HCT116 (cell line): Measurements from ENCODE around the gene BAZ1B. TPM values are rescaled to one million over a fixed set of nuclear protein-coding genes. Genes with fewer than 3 reads are reported as not detected.

ENCODE experiments used
- ATAC-seq: fragments of 200-7000 bp; cut with Tn5 transposase; 2 replicates; pipeline ENCODE4 v1.9.1; 2020; ENCODE audit warnings: mild to moderate bottlenecking, moderate library complexity
- BruUV-seq: library from RNA; stranded (reverse); fragments of 400-500 nt; replicated peaks from 2 replicates; lab custom pipeline; 2021; lab: Mats Ljungman, UMichigan
- CTCF ChIA-PET: fragments of 300-600 bp; sonication (Branson Sonifier 250); formaldehyde crosslinking; loops from one replicate; lab custom pipeline; 2021; ENCODE audit warnings: antibody characterized with exemption; lab: Charles Lee
- POLR2A ChIA-PET: fragments of 300-600, 350-600 bp; sonication (Branson Sonifier 250); formaldehyde crosslinking; loops from one replicate; lab custom pipeline; 2021; ENCODE audit warnings: antibody characterized with exemption; lab: Charles Lee
- RAD21 ChIA-PET, 2 experiments: fragments of 300-600 bp; sonication (Branson Sonifier 250); formaldehyde crosslinking; loops; one replicate each; lab custom pipeline; 2023; ENCODE audit warnings: low total read pairs in 2 of 2; ENCODE audit not compliant: uncharacterized antibody in 2 of 2, unreplicated experiment in 2 of 2, low non-redundant PET in 1 of 2; lab: Charles Lee
- DNase-seq: peaks from one replicate; pipeline ENCODE4 v3.0.0-alpha.2; 2010; ENCODE audit warnings: low read depth, low spot score
- H2AFZ ChIP-seq: fragments of 200-600 bp; shearing (Covaris generic), sonication (generic); 2 replicates; pipeline ENCODE4 v1.6.1; 2017; ENCODE audit warnings: low read depth, mixed run types, mixed read lengths, antibody characterized with exemption, low read length; ENCODE audit not compliant: poor library complexity, severe bottlenecking
- H3K27ac ChIP-seq: 2 replicates; pipeline ENCODE4 v1.5.1; 2012; ENCODE audit warnings: low read depth, low read length
- H3K27me3 ChIP-seq: fragments of 200-600 bp; sonication (generic); 2 replicates; pipeline ENCODE4 v1.6.1; 2016; ENCODE audit warnings: mixed run types, low read length, mixed read lengths; ENCODE audit not compliant: insufficient read depth
- H3K36me3 ChIP-seq, 2 experiments: fragments of 200-500 bp in 1 of 2; fragments of 200-600 bp in 1 of 2; sonication (Bioruptor generic) in 1 of 2; sonication (generic) in 1 of 2; 2 replicates each; pipeline versions ENCODE4 v1.5.1 to v1.6.1; 2014 to 2016; ENCODE audit warnings: low read length in 2 of 2, inconsistent platforms in 1 of 2, mixed read lengths in 1 of 2, mixed run types in 1 of 2; ENCODE audit not compliant: insufficient read depth in 2 of 2, control insufficient read depth in 1 of 2
- H3K4me1 ChIP-seq, 2 experiments: fragments of 200-600 bp in 1 of 2; sonication (generic) in 1 of 2; 2 replicates each; pipeline versions ENCODE4 v1.5.1 to v1.6.1; 2012 to 2017; ENCODE audit warnings: low read length in 2 of 2, inconsistent platforms in 1 of 2, mild to moderate bottlenecking in 1 of 2, mixed read lengths in 1 of 2, mixed run types in 1 of 2, moderate library complexity in 1 of 2; ENCODE audit not compliant: insufficient read depth in 2 of 2, control insufficient read depth in 1 of 2
- H3K4me2 ChIP-seq: fragments of 200-600 bp; sonication (generic); 2 replicates; pipeline ENCODE4 v1.6.1; 2017; ENCODE audit warnings: mixed run types, low read length, mixed read lengths
- H3K4me3 ChIP-seq, 2 experiments: fragments of 200-600 bp in 1 of 2; sonication (generic) in 1 of 2; replicated peaks in 1 of 2; 2 replicates each; pipeline ENCODE4 v1.5.1; 2011 to 2016; ENCODE audit warnings: low read length in 2 of 2, control low read depth in 1 of 2, low read depth in 1 of 2, mild to moderate bottlenecking in 1 of 2, mixed read lengths in 1 of 2, mixed run types in 1 of 2
- H3K79me2 ChIP-seq: fragments of 200-600 bp; sonication (generic); 2 replicates; pipeline ENCODE4 v1.6.1; 2017; ENCODE audit warnings: mild to moderate bottlenecking, mixed run types, low read length, moderate library complexity, mixed read lengths; ENCODE audit not compliant: insufficient read depth
- H3K9ac ChIP-seq: fragments of 200-600 bp; sonication (generic); 2 replicates; pipeline ENCODE4 v1.6.1; 2016; ENCODE audit warnings: low read length, mixed read lengths
- H3K9me2 ChIP-seq: fragments of 200-600 bp; sonication (generic), shearing (Covaris generic); 2 replicates; pipeline ENCODE4 v1.6.1; 2017; ENCODE audit warnings: mixed run types, mild to moderate bottlenecking, moderate library complexity; ENCODE audit not compliant: insufficient read depth
- H3K9me3 ChIP-seq, 2 experiments: fragments of 200-500 bp in 1 of 2; fragments of 200-600 bp in 1 of 2; sonication (Bioruptor generic) in 1 of 2; sonication (generic) in 1 of 2; 2 replicates each; pipeline ENCODE4 v1.6.1; 2014 to 2017; ENCODE audit warnings: low read length in 2 of 2, mixed read lengths in 2 of 2, inconsistent platforms in 1 of 2, low read depth in 1 of 2, mild to moderate bottlenecking in 1 of 2, mixed run types in 1 of 2, moderate library complexity in 1 of 2; ENCODE audit not compliant: control insufficient read depth in 1 of 2, insufficient read depth in 1 of 2
- H4K20me1 ChIP-seq: fragments of 200-600 bp; sonication (generic), shearing (Covaris generic); 2 replicates; pipeline ENCODE4 v1.6.1; 2017; ENCODE audit warnings: mixed run types, mild to moderate bottlenecking, moderate library complexity; ENCODE audit not compliant: insufficient read depth
- EZH2 ChIP-seq: fragments of 200-600 bp; sonication (generic); IDR thresholded peaks from 2 replicates; pipeline ENCODE4 v1.6.1; 2017; ENCODE audit warnings: antibody characterized with exemption, mixed run types
- REST ChIP-seq: IDR thresholded peaks from 2 replicates; pipeline ENCODE4 v1.6.1; 2012; ENCODE audit warnings: low read depth
- ZBTB33 ChIP-seq: IDR thresholded peaks from 2 replicates; pipeline ENCODE4 v1.6.1; 2011; ENCODE audit warnings: mild to moderate bottlenecking, low read length, moderate library complexity; ENCODE audit not compliant: insufficient replicate concordance; ENCODE audit errors: extremely low read depth
- intact Hi-C: fragments of 100-400 bp; cut with micrococcal nuclease; formaldehyde crosslinking; loops from 2 replicates; pipeline ENCODE4 v1.10.0; 2022
- total RNA-seq: library from RNA; stranded (reverse); gene quantifications from one replicate; pipeline ENCODE4 v1.2.1, GENCODE V29; 2021; ENCODE audit not compliant: unreplicated experiment

Gene BAZ1B
- total RNA-seq, 1 experiment from 2014 or later: 81.1 TPM

GRCh38 chr7:73429215-73429614 lies 92.9 kb downstream of the BAZ1B start:
- Histone ChIP-seq H3K27ac (no peak overlapping the region), H3K27me3 (no peaks in the 10 kb centered on the region), H3K79me2 (no peaks in the 10 kb centered on the region), H4K20me1 (no peaks in the 10 kb centered on the region), H3K4me3 (no peak overlapping the region), H3K4me2 (no peak overlapping the region), H3K9ac (no peak overlapping the region), H3K36me3 (no peaks in the 10 kb centered on the region), H3K4me1 (peaks cover 2 to 8% of the 10 kb centered on the region in 2 experiments; a peak in 3 of 4 replicates), H3K9me2 (no peaks in the 10 kb centered on the region), H2AFZ (no peak overlapping the region), H3K9me3 (no peaks in the 10 kb centered on the region)
- DNase-seq: no peak
- intact Hi-C loops: no loop called here
- ChIA-PET CTCF (no interaction called here), POLR2A (no interaction called here), RAD21 (no interaction called here)
- TF ChIP-seq REST (no peak), ZBTB33 (no peak), EZH2 (no peak)
- no TSS peak for BruUV-seq
- no peak for ATAC-seq
